IPS-NIHi7 (cell line): Measurements from ENCODE around the gene INPP5A.
"Not testable (repeated sequence)": the region's sequence is repeated elsewhere in the genome, so short reads cannot be mapped to it uniquely, and the experiment has no call there.

ENCODE experiments used
- DNase-seq: peaks from one replicate; pipeline ENCODE4 v3.0.0; 2012; ENCODE audit warnings: mixed read lengths; ENCODE audit errors: extremely low spot score

The INPP5A gene

GRCh38 chr10:132537684-132538001 is at the start of gene INPP5A:
Gene INPP5A (plus strand): TSS chr10:132537787. CDS start chr10:132538097, 310 bp downstream.
- DNase-seq: no peak

GRCh38 chr10:132488231-132488821 is 49.3 kb upstream of the INPP5A start:
- no peak for DNase-seq

GRCh38 chr10:132489053-132489703 is 48.4 kb upstream of the INPP5A start:
- no peak for DNase-seq

GRCh38 chr10:132489704-132490534 is 47.7 kb upstream of the INPP5A start:
- DNase-seq: no peak

GRCh38 chr10:132491534-132491933 is 46.1 kb upstream of the INPP5A start:
- DNase-seq: not testable (repeated sequence)

GRCh38 chr10:132492323-132493025 is 45.1 kb upstream of the INPP5A start:
- DNase-seq: no peak

GRCh38 chr10:132493246-132493755 is 44.3 kb upstream of the INPP5A start:
- no peak for DNase-seq

- no peak for DNase-seq
These were observed 43.8 kb upstream of the INPP5A start for GRCh38 chr10:132493756-132494290.

GRCh38 chr10:132494866-132495630 is 42.5 kb upstream of the INPP5A start:
- DNase-seq: no peak

GRCh38 chr10:132496360-132497062 is 41.1 kb upstream of the INPP5A start:
- DNase-seq: no peak

- no peak for DNase-seq
These were observed 40.4 kb upstream of the INPP5A start for GRCh38 chr10:132497063-132497680.

- DNase-seq: no peak
These were observed 39.6 kb upstream of the INPP5A start for GRCh38 chr10:132497861-132498561.

GRCh38 chr10:132498562-132499366 is 38.8 kb upstream of the INPP5A start:
- no peak for DNase-seq

- no peak for DNase-seq
These were observed 38.3 kb upstream of the INPP5A start for GRCh38 chr10:132499367-132499685.

GRCh38 chr10:132500781-132501415 is 36.7 kb upstream of the INPP5A start:
- no peak for DNase-seq

- no peak for DNase-seq
These were observed 34.9 kb upstream of the INPP5A start for GRCh38 chr10:132502544-132503300.
